ENCODE data around the gene LUZP2. TPM values are rescaled to one million over a fixed set of nuclear protein-coding genes. Genes with fewer than 3 reads are reported as not detected.

LUZP2 gene
- polyA plus RNA-seq, 1 donor (not counting 4 experiments of a cell fraction or from before 2014, with no cell fraction given) = 0.08 TPM

DNA sequence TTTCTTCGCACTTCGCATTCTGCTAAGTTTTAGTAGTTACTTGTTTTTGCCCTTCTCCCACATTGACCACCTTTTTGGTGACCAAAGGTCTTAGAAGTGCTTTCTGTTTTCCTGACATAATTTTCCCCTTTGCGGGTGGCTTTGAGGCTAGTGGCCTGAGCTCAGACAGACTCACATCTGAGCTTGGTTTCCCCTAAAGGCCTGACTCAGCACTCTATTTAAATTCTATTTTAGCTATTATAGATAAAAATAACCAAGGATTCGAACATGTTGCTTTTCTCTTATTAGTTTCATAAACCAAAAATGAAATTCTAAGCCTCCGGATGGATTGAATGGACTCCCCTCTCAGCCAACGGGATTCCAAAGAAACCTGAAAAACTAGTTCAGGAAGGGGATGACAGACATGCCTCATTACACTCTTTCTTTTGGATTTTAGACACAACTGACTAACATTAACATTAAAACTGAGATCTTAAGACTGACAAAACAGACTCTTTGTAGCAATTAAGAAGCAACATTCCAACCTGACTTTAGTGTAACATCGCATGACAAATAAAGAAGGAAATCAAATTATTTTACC, 258.5 kb downstream of the LUZP2 start:
- no peak overlapping the region for H3K4me3 ChIP-seq (ENCODE audit: control insufficient read depth in 2 of 3, extremely low read depth in 1 of 3, insufficient read depth in 2 of 3, low read depth in 1 of 3, low read length in 3 of 3)
- no peak for DNase-seq (ENCODE audit: low read depth, low spot score)
- H3K79me2 ChIP-seq (ENCODE audit: control insufficient read depth, insufficient read depth, low read length) = no peaks in the 10 kb centered on the region
- no peaks in the 10 kb centered on the region for H3K9me3 ChIP-seq (ENCODE audit: control insufficient read depth, low read depth, low read length)
- H3K36me3 ChIP-seq (ENCODE audit: control insufficient read depth in 2 of 2, extremely low read depth in 1 of 2, insufficient read depth in 2 of 2, low read length in 2 of 2) = no peaks in the 10 kb centered on the region
- no peak for FAIRE-seq
- no peak overlapping the region for H3K9ac ChIP-seq (ENCODE audit: control insufficient read depth, extremely low read depth, insufficient read depth, low read length)
- no peak overlapping the region for H2AFZ ChIP-seq (ENCODE audit: control insufficient read depth, low read length)
- no peak overlapping the region for H3K4me2 ChIP-seq (ENCODE audit: control insufficient read depth, extremely low read depth, insufficient read depth, low read depth, low read length)
- H3K9me1 ChIP-seq (ENCODE audit: control insufficient read depth, extremely low read depth, insufficient read depth, low read length) = no peaks in the 10 kb centered on the region
- H3K27ac ChIP-seq (ENCODE audit: control insufficient read depth, insufficient read depth, low read length) = no peak overlapping the region
- H4K20me1 ChIP-seq (ENCODE audit: control insufficient read depth, extremely low read depth, insufficient read depth, low read length) = no peaks in the 10 kb centered on the region
- no peaks in the 10 kb centered on the region for H3K27me3 ChIP-seq (ENCODE audit: control insufficient read depth, extremely low read depth, insufficient read depth, low read length)
- no peak for TF ChIP-seq EZH2 (IDR thresholded peaks at IDR 0.05; ENCODE audit: low read length)
- TF ChIP-seq, protein P1, sequence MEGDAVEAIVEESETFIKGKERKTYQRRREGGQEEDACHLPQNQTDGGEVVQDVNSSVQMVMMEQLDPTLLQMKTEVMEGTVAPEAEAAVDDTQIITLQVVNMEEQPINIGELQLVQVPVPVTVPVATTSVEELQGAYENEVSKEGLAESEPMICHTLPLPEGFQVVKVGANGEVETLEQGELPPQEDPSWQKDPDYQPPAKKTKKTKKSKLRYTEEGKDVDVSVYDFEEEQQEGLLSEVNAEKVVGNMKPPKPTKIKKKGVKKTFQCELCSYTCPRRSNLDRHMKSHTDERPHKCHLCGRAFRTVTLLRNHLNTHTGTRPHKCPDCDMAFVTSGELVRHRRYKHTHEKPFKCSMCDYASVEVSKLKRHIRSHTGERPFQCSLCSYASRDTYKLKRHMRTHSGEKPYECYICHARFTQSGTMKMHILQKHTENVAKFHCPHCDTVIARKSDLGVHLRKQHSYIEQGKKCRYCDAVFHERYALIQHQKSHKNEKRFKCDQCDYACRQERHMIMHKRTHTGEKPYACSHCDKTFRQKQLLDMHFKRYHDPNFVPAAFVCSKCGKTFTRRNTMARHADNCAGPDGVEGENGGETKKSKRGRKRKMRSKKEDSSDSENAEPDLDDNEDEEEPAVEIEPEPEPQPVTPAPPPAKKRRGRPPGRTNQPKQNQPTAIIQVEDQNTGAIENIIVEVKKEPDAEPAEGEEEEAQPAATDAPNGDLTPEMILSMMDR (optimal IDR thresholded peaks at IDR 0.05 in 1 of 3, IDR thresholded peaks at IDR 0.05 in 1 of 3, conservative IDR thresholded peaks at IDR 0.05 in 1 of 3; ENCODE audit: extremely low read depth in 1 of 3, insufficient read depth in 2 of 3, low read length in 3 of 3) = no peak
- dilution Hi-C loops (cut with MboI; ENCODE audit: extremely low pct_ligation_motif_present, low sequenced_read_pairs) = no loop called here
- no peaks in the 10 kb centered on the region for H3K4me1 ChIP-seq (ENCODE audit: control insufficient read depth, extremely low read depth, insufficient read depth, low read length)

DNA sequence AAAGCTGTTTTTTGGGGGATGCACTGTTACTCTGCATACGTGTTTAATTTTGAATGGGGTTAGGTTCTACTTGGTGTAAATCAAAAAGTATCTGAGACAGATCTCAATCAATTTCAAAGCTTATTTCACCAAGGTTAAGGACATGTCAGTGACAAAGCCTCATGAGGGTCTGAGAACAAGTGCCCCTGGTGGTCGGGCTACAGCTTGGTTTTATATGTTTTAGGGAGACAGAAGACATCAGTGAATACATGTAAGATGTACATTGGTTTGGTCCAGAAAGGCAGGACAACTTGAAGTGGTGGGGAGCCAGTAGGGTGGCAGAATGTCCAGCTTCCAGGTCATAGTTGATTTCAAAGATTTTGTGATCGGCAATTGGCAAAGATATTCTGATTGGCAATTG, 262.9 kb downstream of the LUZP2 start:
- TF ChIP-seq EZH2 (IDR thresholded peaks at IDR 0.05; ENCODE audit: low read length) = no peak
- TF ChIP-seq, protein P1 (optimal IDR thresholded peaks at IDR 0.05 in 1 of 3, IDR thresholded peaks at IDR 0.05 in 1 of 3, conservative IDR thresholded peaks at IDR 0.05 in 1 of 3; ENCODE audit: extremely low read depth in 1 of 3, insufficient read depth in 2 of 3, low read length in 3 of 3) = no peak
- dilution Hi-C loops (cut with MboI; ENCODE audit: extremely low pct_ligation_motif_present, low sequenced_read_pairs) = no loop called here
- FAIRE-seq (no peak), DNase-seq (ENCODE audit: low read depth, low spot score) (no peak)
- no peak overlapping the region for H3K9ac ChIP-seq (ENCODE audit: control insufficient read depth, extremely low read depth, insufficient read depth, low read length)
- no peak overlapping the region for H3K4me2 ChIP-seq (ENCODE audit: control insufficient read depth, extremely low read depth, insufficient read depth, low read depth, low read length)
- H3K27me3 ChIP-seq (ENCODE audit: control insufficient read depth, extremely low read depth, insufficient read depth, low read length) = no peaks in the 10 kb centered on the region
- H3K79me2 ChIP-seq (ENCODE audit: control insufficient read depth, insufficient read depth, low read length) = no peaks in the 10 kb centered on the region
- H3K36me3 ChIP-seq (ENCODE audit: control insufficient read depth in 2 of 2, extremely low read depth in 1 of 2, insufficient read depth in 2 of 2, low read length in 2 of 2) = no peaks in the 10 kb centered on the region
- H3K9me1 ChIP-seq (ENCODE audit: control insufficient read depth, extremely low read depth, insufficient read depth, low read length) = no peaks in the 10 kb centered on the region
- no peak overlapping the region for H3K4me3 ChIP-seq (ENCODE audit: control insufficient read depth in 2 of 3, extremely low read depth in 1 of 3, insufficient read depth in 2 of 3, low read depth in 1 of 3, low read length in 3 of 3)
- no peaks in the 10 kb centered on the region for H3K9me3 ChIP-seq (ENCODE audit: control insufficient read depth, low read depth, low read length)
- H4K20me1 ChIP-seq (ENCODE audit: control insufficient read depth, extremely low read depth, insufficient read depth, low read length) = no peaks in the 10 kb centered on the region
- no peak overlapping the region for H3K27ac ChIP-seq (ENCODE audit: control insufficient read depth, insufficient read depth, low read length)
- no peaks in the 10 kb centered on the region for H3K4me1 ChIP-seq (ENCODE audit: control insufficient read depth, extremely low read depth, insufficient read depth, low read length)
- no peak overlapping the region for H2AFZ ChIP-seq (ENCODE audit: control insufficient read depth, low read length)
